HG02798 (cell line): ENCODE measurements around the gene IL1RL2.

Experiments used
- ATAC-seq: cut with Tn5 transposase; IDR thresholded peaks from one replicate; pipeline ENCODE4 v1.9.1; 2021; ENCODE audit warnings: mild to moderate bottlenecking; ENCODE audit not compliant: unreplicated experiment, poor library complexity

IL1RL2 gene

DNA sequence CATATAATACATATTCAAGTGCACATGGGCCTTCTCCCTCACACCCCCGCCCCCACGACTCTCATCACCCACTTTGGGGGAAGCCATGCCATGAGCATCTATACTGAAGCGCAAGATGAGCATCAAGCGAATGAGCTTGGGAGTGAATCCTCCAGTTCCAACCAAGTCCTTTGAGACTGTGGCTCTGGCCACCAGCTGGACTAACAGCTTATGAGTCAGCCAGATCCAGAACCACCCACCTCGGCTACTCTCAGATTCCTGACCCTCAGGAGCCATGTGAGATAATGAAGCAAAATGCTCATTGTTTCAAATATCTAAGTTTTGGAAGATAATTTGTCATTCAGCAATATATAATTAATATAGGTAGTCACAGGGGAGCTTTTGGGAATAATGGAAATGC is 102.3 kb downstream of the IL1RL2 start:
- no peak for ATAC-seq
